ENCODE results near the gene KRTAP5-9.

- TF ChIP-seq SMC3 (IDR thresholded peaks at IDR 0.05; ENCODE audit: borderline replicate concordance, low read length) = no peak
- no peak for TF ChIP-seq EZH2 (IDR thresholded peaks at IDR 0.05; ENCODE audit: borderline replicate concordance, control insufficient read depth, low read depth, low read length)
- no peak for TF ChIP-seq POLR2A (IDR thresholded peaks at IDR 0.05; ENCODE audit: low read depth, low read length)
- TF ChIP-seq USF2 (IDR thresholded peaks at IDR 0.05; ENCODE audit: borderline replicate concordance, low read depth, low read length) = no peak
- no peak for TF ChIP-seq CBX5 (IDR thresholded peaks at IDR 0.05; ENCODE audit: low read depth)
- TF ChIP-seq CTCF (IDR thresholded peaks at IDR 0.05 in 2 of 3, conservative IDR thresholded peaks at IDR 0.05 in 1 of 3; ENCODE audit: control insufficient read depth in 2 of 3, extremely low read depth in 1 of 3, insufficient read depth in 1 of 3, low read depth in 3 of 3, low read length in 3 of 3) = no peak
- no peak for TF ChIP-seq SIN3A (IDR thresholded peaks at IDR 0.05; ENCODE audit: low read depth, low read length)
These were observed 13.9 kb downstream of the KRTAP5-9 start for GRCh38 chr11:71562120-71562519.

All from GM12878 (cell line).